ENCODE results near the gene GABARAP.
A peak's percentile ranks its signal among the peaks of the same experiment; 100 is the strongest.

GABARAP gene

GRCh38 chr17:7239091-7240027 is 2.9 kb downstream of the GABARAP start, which contains the start of gene PHF23 (continued):
- TF ChIP-seq OSR2 (tag by site-specific recombination; IDR thresholded peaks at IDR 0.05) (no peak), ZBTB26 (tag by site-specific recombination; optimal IDR thresholded peaks at IDR 0.05) (peak; percentile 63), ZNF785 (tag by site-specific recombination; IDR thresholded peaks at IDR 0.05) (no peak; the same call in 1 of the 2 replicates), RBAK (tag by site-specific recombination; IDR thresholded peaks at IDR 0.05) (no peak), SP7 (tag by site-specific recombination; IDR thresholded peaks at IDR 0.05) (peak; percentile 78), ZBTB21 (tag by site-specific recombination; IDR thresholded peaks at IDR 0.05) (no peak), ZNF2 (tag by site-specific recombination; IDR thresholded peaks at IDR 0.05) (no peak), ZNF280D (tag by site-specific recombination; IDR thresholded peaks at IDR 0.05) (no peak), ZNF449 (tag by site-specific recombination; IDR thresholded peaks at IDR 0.05) (no peak), ZNF704 (tag by site-specific recombination; IDR thresholded peaks at IDR 0.05) (no peak), ZNF670 (tag by site-specific recombination; IDR thresholded peaks at IDR 0.05; ENCODE audit: low read depth) (no peak), ZNF488 (tag by site-specific recombination; IDR thresholded peaks at IDR 0.05) (no peak), ZSCAN30 (tag by site-specific recombination; IDR thresholded peaks at IDR 0.05) (peak; percentile 5; the same call in 1 of the 2 replicates), ZNF654 (tag by site-specific recombination; IDR thresholded peaks at IDR 0.05; ENCODE audit: low read depth) (no peak), ATF2 (tag by site-specific recombination; IDR thresholded peaks at IDR 0.05; ENCODE audit: low read depth) (no peak), ZNF530 (tag by site-specific recombination; IDR thresholded peaks at IDR 0.05; ENCODE audit: low read depth) (no peak), GLIS1 (tag by site-specific recombination; IDR thresholded peaks at IDR 0.05) (peak; percentile 80), SP2 (tag by site-specific recombination; IDR thresholded peaks at IDR 0.05) (peak; percentile 92), ZNF138 (tag by site-specific recombination; IDR thresholded peaks at IDR 0.05; ENCODE audit: borderline replicate concordance) (no peak), ZNF146 (tag by site-specific recombination; IDR thresholded peaks at IDR 0.05) (no peak), ZNF518A (tag by site-specific recombination; conservative IDR thresholded peaks at IDR 0.05; ENCODE audit: low read depth) (0 out of 2 replicates have a peak, but pooled peaks have one; percentile 38), ZNF521 (tag by site-specific recombination; IDR thresholded peaks at IDR 0.05) (no peak)
